H1 (cell line): ENCODE data around the gene COL5A2. TPM values are rescaled to one million over a fixed set of nuclear protein-coding genes. Genes with fewer than 3 reads are reported as not detected.

Experiments used
- CTCF ChIA-PET: fragments of 300-600 bp; sonication (Branson Sonifier 250); formaldehyde crosslinking; loops from one replicate; lab custom pipeline; 2021; ENCODE audit not compliant: partially characterized antibody; lab: Charles Lee
- POLR2A ChIA-PET: fragments of 300-600 bp; sonication (Branson Sonifier 250); formaldehyde crosslinking; loops from one replicate; lab custom pipeline; 2021; ENCODE audit warnings: inconsistent platforms; ENCODE audit not compliant: partially characterized antibody; lab: Charles Lee
- DNase-seq, 2 experiments: peaks; one replicate each; pipeline versions ENCODE4 v3.0.0 to v3.0.0-alpha.2; 2010 to 2022; ENCODE audit warnings: low spot score in 2 of 2, low read depth in 1 of 2, mixed read lengths in 1 of 2
- FAIRE-seq: peaks from 2 replicates; lab custom pipeline; 2011; peaks lifted over from hg19 to GRCh38; lab: Jason Lieb, UNC
- H2AFZ ChIP-seq: 2 replicates; pipeline ENCODE4 v1.8.1; 2012; ENCODE audit warnings: low read length, inconsistent platforms
- H2AK5ac ChIP-seq: 2 replicates; pipeline ENCODE4 v1.6.1; 2013; ENCODE audit warnings: low read depth, low read length
- H2BK120ac ChIP-seq: replicated peaks from 2 replicates; pipeline ENCODE3; 2013; ENCODE audit warnings: low read depth, low read length, inconsistent platforms
- H2BK12ac ChIP-seq: 2 replicates; pipeline ENCODE4 v1.6.1; 2013; ENCODE audit warnings: low read depth, low read length
- H2BK15ac ChIP-seq: 2 replicates; pipeline ENCODE4 v1.6.1; 2013; ENCODE audit warnings: low read length
- H2BK20ac ChIP-seq: 2 replicates; pipeline ENCODE4 v1.6.1; 2013; ENCODE audit warnings: low read length
- H2BK5ac ChIP-seq: 2 replicates; pipeline ENCODE4 v1.6.1; 2013; ENCODE audit warnings: low read depth, low read length
- H3K14ac ChIP-seq: 2 replicates; pipeline ENCODE4 v1.6.1; 2013; ENCODE audit warnings: inconsistent platforms; ENCODE audit not compliant: insufficient read length
- H3K18ac ChIP-seq: 2 replicates; pipeline ENCODE4 v1.6.1; 2013; ENCODE audit warnings: low read length; ENCODE audit errors: extremely low read depth
- H3K23ac ChIP-seq: 2 replicates; pipeline ENCODE4 v1.6.1; 2013; ENCODE audit warnings: inconsistent platforms; ENCODE audit not compliant: insufficient read length
- H3K23me2 ChIP-seq: 2 replicates; pipeline ENCODE4 v1.6.1; 2013; ENCODE audit warnings: low read depth, low read length
- H3K27ac ChIP-seq: 2 replicates; pipeline ENCODE4 v1.6.1; 2011; ENCODE audit warnings: low read depth, low read length, inconsistent platforms
- H3K27me3 ChIP-seq, 4 experiments: replicated peaks in 1 of 4; 1 replicate in 1 of 4; 2 replicates in 3 of 4; pipeline versions ENCODE4 v1.6.1 to v1.8.1; 2011 to 2013; ENCODE audit warnings: low read length in 3 of 4, mild to moderate bottlenecking in 3 of 4, inconsistent platforms in 2 of 4, mixed read lengths in 2 of 4, moderate library complexity in 1 of 4; ENCODE audit not compliant: control insufficient read depth in 3 of 4, insufficient read depth in 3 of 4; ENCODE audit errors: extremely low read depth in 1 of 4
- H3K36me3 ChIP-seq, 4 experiments: 2 replicates each; pipeline versions ENCODE4 v1.6.1 to v1.8.1; 2011 to 2013; ENCODE audit warnings: mild to moderate bottlenecking in 4 of 4, low read length in 3 of 4, moderate library complexity in 2 of 4, control low read depth in 1 of 4, inconsistent platforms in 1 of 4; ENCODE audit not compliant: insufficient read depth in 4 of 4, control insufficient read depth in 2 of 4
- H3K4ac ChIP-seq: replicated peaks from 2 replicates; pipeline ENCODE3; 2013; ENCODE audit warnings: low read length, low read depth, mixed read lengths, inconsistent platforms; ENCODE audit not compliant: insufficient read length
- H3K4me1 ChIP-seq, 4 experiments: replicated peaks in 1 of 4; 1 replicate in 1 of 4; 2 replicates in 3 of 4; pipeline versions ENCODE4 v1.6.1 to v1.8.1; 2011 to 2013; ENCODE audit warnings: low read length in 3 of 4, inconsistent platforms in 2 of 4, mixed read lengths in 1 of 4; ENCODE audit not compliant: insufficient read depth in 4 of 4, control insufficient read depth in 3 of 4
- H3K4me2 ChIP-seq, 2 experiments: 2 replicates each; pipeline versions ENCODE4 v1.6.1 to v1.8.1; 2011 to 2013; ENCODE audit warnings: low read depth in 2 of 2, low read length in 2 of 2, control low read depth in 1 of 2, inconsistent platforms in 1 of 2, mild to moderate bottlenecking in 1 of 2; ENCODE audit not compliant: insufficient read depth in 1 of 2
- H3K4me3 ChIP-seq, 4 experiments: fragments of 200-600, 300-600 bp in 1 of 4; sonication (generic), shearing (Covaris generic), sonication (Bioruptor Twin) in 1 of 4; 2 replicates each; pipeline versions ENCODE4 v1.5.1 to v1.8.1; 2011 to 2016; ENCODE audit warnings: low read length in 4 of 4, low read depth in 3 of 4, control low read depth in 2 of 4, inconsistent platforms in 2 of 4, mild to moderate bottlenecking in 2 of 4, mixed read lengths in 1 of 4, moderate library complexity in 1 of 4; ENCODE audit not compliant: insufficient read depth in 2 of 4; ENCODE audit errors: extremely low read depth in 1 of 4
- H3K56ac ChIP-seq: replicated peaks from 2 replicates; pipeline ENCODE3; 2013; ENCODE audit warnings: low read depth, mild to moderate bottlenecking, mixed read lengths, low read length, inconsistent platforms; ENCODE audit not compliant: insufficient read length
- H3K79me1 ChIP-seq: 2 replicates; pipeline ENCODE4 v1.6.1; 2013; ENCODE audit warnings: low read depth, low read length, control low read depth
- H3K79me2 ChIP-seq, 2 experiments: 2 replicates each; pipeline versions ENCODE4 v1.6.1 to v1.8.1; 2012 to 2013; ENCODE audit warnings: low read length in 2 of 2, mild to moderate bottlenecking in 2 of 2, inconsistent platforms in 1 of 2; ENCODE audit not compliant: insufficient read depth in 2 of 2, control insufficient read depth in 1 of 2
- H3K9ac ChIP-seq, 4 experiments: replicated peaks in 1 of 4; 1 replicate in 1 of 4; 2 replicates in 3 of 4; pipeline versions ENCODE4 v1.6.1 to v1.8.1; 2011 to 2013; ENCODE audit warnings: low read depth in 3 of 4, low read length in 3 of 4, control low read depth in 2 of 4, mild to moderate bottlenecking in 2 of 4, moderate library complexity in 2 of 4, inconsistent platforms in 1 of 4; ENCODE audit errors: extremely low read depth in 1 of 4
- H3K9me3 ChIP-seq, 2 experiments: 2 replicates each; pipeline versions ENCODE4 v1.6.1 to v1.8.1; 2012 to 2013; ENCODE audit warnings: mild to moderate bottlenecking in 2 of 2, moderate library complexity in 2 of 2, control low read depth in 1 of 2, inconsistent platforms in 1 of 2, low read depth in 1 of 2, low read length in 1 of 2, mixed read lengths in 1 of 2; ENCODE audit not compliant: insufficient read depth in 2 of 2
- H4K20me1 ChIP-seq, 2 experiments: replicated peaks in 1 of 2; 2 replicates each; pipeline versions ENCODE3 to v1.8.1; 2011 to 2013; ENCODE audit warnings: inconsistent platforms in 2 of 2, low read length in 2 of 2, mild to moderate bottlenecking in 1 of 2; ENCODE audit not compliant: insufficient read depth in 2 of 2, control insufficient read depth in 1 of 2
- H4K5ac ChIP-seq: 2 replicates; pipeline ENCODE4 v1.6.1; 2013; ENCODE audit warnings: low read length, low read depth, mixed read lengths, inconsistent platforms; ENCODE audit not compliant: insufficient read length
- H4K8ac ChIP-seq: 2 replicates; pipeline ENCODE4 v1.8.0; 2013; ENCODE audit warnings: mild to moderate bottlenecking, moderate library complexity, low read length, inconsistent platforms; ENCODE audit not compliant: insufficient read depth; ENCODE audit errors: extremely low read depth
- H4K91ac ChIP-seq: replicated peaks from 2 replicates; pipeline ENCODE3; 2013; ENCODE audit warnings: low read length, mixed read lengths, inconsistent platforms; ENCODE audit not compliant: insufficient read length
- CHD2 ChIP-seq: IDR thresholded peaks from 2 replicates; pipeline ENCODE4 v1.6.1; 2012; ENCODE audit warnings: low read length, improper control_type of control experiment
- EGR1 ChIP-seq: IDR thresholded peaks from 2 replicates; pipeline ENCODE4 v1.6.1; 2011; ENCODE audit warnings: low read depth, low read length, borderline replicate concordance
- GABPA ChIP-seq: IDR thresholded peaks from 2 replicates; pipeline ENCODE4 v1.6.1; 2011; ENCODE audit warnings: mild to moderate bottlenecking, low read length, moderate library complexity, borderline replicate concordance; ENCODE audit not compliant: insufficient read depth
- GTF2F1 ChIP-seq: IDR thresholded peaks from 2 replicates; pipeline ENCODE4 v1.6.1; 2012; ENCODE audit warnings: low read depth, low read length, improper control_type of control experiment, borderline replicate concordance
- HDAC6 ChIP-seq: IDR thresholded peaks from one replicate; pipeline ENCODE4 v1.7.1; 2012; ENCODE audit warnings: low read depth, mild to moderate bottlenecking, inconsistent platforms, low read length, moderate library complexity
- JUND ChIP-seq: IDR thresholded peaks from 2 replicates; pipeline ENCODE4 v1.6.1; 2011; ENCODE audit warnings: mild to moderate bottlenecking, improper control_type of control experiment, low read length
- MAFK ChIP-seq: IDR thresholded peaks from 2 replicates; pipeline ENCODE4 v1.6.1; 2012; ENCODE audit warnings: low read depth, mild to moderate bottlenecking, improper control_type of control experiment, low read length
- POU5F1 ChIP-seq: IDR thresholded peaks from 2 replicates; pipeline ENCODE4 v1.6.1; 2011; ENCODE audit warnings: low read depth, mild to moderate bottlenecking, low read length, moderate library complexity
- SIRT6 ChIP-seq: IDR thresholded peaks from one replicate; pipeline ENCODE4 v1.7.1; 2012; ENCODE audit warnings: low read length, inconsistent platforms
- SIX5 ChIP-seq: IDR thresholded peaks from 2 replicates; pipeline ENCODE4 v1.6.1; 2011; ENCODE audit warnings: mild to moderate bottlenecking, low read depth, low read length
- SUZ12 ChIP-seq: fragments of 200-600 bp; sonication (generic); IDR thresholded peaks from 2 replicates; pipeline ENCODE4 v1.6.1; 2012; ENCODE audit warnings: mild to moderate bottlenecking, inconsistent platforms, low read length, moderate library complexity, mixed read lengths
- TCF12 ChIP-seq: IDR thresholded peaks from 2 replicates; pipeline ENCODE4 v1.6.1; 2011; ENCODE audit warnings: low read depth, mild to moderate bottlenecking, low read length
- YY1 ChIP-seq: IDR thresholded peaks from 2 replicates; pipeline ENCODE4 v1.6.1; 2011; ENCODE audit warnings: low read depth, mild to moderate bottlenecking, low read length
- WGBS, 2 experiments: shearing (Covaris generic) in 1 of 2; methylation state at CpG; one replicate each; pipeline versions ENCODE4 v1.1.6 to v1.1.7; 2013 to 2015; ENCODE audit warnings: low lambda C conversion rate in 2 of 2, mixed read lengths in 2 of 2, inconsistent platforms in 1 of 2, low coverage in 1 of 2, missing lambda C conversion rate in 1 of 2; ENCODE audit not compliant: insufficient replicate concordance in 2 of 2, insufficient coverage in 1 of 2, insufficient read length in 1 of 2; ENCODE audit errors: extremely low coverage in 1 of 2, missing lambda C conversion rate in 1 of 2; 5-methylcytosine and 5-hydroxymethylcytosine counted together
- polyA plus RNA-seq, 7 experiments: library from polyadenylated mRNA; depleted of rRNA in 3 of 7; stranded (reverse) in 5 of 7; unstranded in 2 of 7; fragments of >200 nt in 5 of 7; fragments of 200-250 nt in 2 of 7; gene quantifications; 1 replicate in 5 of 7; 2 replicates in 1 of 7; 4 replicates in 1 of 7; pipeline versions ENCODE4 v1.2.1 to v1.2.3, GENCODE V29; 2011 to 2013; ENCODE audit warnings: missing spikeins in 2 of 7, mixed read lengths in 2 of 7
- total RNA-seq: library from RNA; stranded (reverse); fragmentation: NEBNext Ultra II Directional; extraction: Animal tissue kit (Norgen Biotek cat#: 25700); gene quantifications from 2 replicates; pipeline ENCODE4 v1.2.1, GENCODE V29; 2021
- TF ChIP-seq, protein P1 (sequence below): IDR thresholded peaks from 2 replicates; pipeline ENCODE4 v1.6.1; 2011; ENCODE audit warnings: low read depth, mild to moderate bottlenecking, low read length; ENCODE audit not compliant: insufficient read depth

The COL5A2 gene
- total and polyA plus RNA-seq, 2 of the 8 experiments (the other 6 are each of a cell fraction or from before 2014, with no cell fraction given): 4.7 to 24.2 TPM

DNA sequence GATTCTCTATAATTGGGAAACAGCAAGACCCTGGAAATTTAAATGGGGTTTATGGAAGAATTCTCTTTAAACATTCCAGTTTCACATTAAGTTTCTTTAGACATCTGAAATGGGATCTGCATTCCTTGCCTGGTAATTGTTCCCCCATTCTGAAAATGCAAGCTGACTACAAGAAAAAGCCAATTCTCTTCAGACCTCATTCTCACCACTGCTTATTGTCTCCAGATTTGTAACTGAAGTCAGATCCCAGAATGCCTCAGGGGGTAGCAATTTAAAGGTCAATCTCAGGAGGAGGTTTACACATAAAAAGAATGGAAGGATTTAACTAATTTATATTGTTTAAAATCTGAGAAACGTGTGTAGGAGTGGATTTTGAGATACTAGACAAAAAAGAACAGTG is 164.2 kb downstream of the COL5A2 start:
- H2BK120ac ChIP-seq: no peak overlapping the region
- TF ChIP-seq GABPA (no peak), SIX5 (no peak), GTF2F1 (no peak), YY1 (no peak), POU5F1 (no peak), JUND (no peak), EGR1 (no peak), MAFK (no peak), SUZ12 (no peak), HDAC6 (no peak), CHD2 (no peak), SIRT6 (no peak), TCF12 (no peak)
- TF ChIP-seq, protein P1, sequence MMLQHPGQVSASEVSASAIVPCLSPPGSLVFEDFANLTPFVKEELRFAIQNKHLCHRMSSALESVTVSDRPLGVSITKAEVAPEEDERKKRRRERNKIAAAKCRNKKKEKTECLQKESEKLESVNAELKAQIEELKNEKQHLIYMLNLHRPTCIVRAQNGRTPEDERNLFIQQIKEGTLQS: no peak
- no peak overlapping the region for H4K5ac ChIP-seq
- no peak overlapping the region for H2BK20ac ChIP-seq
- 52% methylated on average over 1 of the region's 1 CpG; no CpG with 5 or more reads in 1 of the 2 experiments for WGBS, 2 experiments
- no peak overlapping the region for H2BK5ac ChIP-seq
- H3K9ac ChIP-seq: no peak overlapping the region
- CTCF ChIA-PET: interaction anchor here (1.2 kb wide), 1 partner anchor 10 kb away, joined by 4 read pairs; no protein-coding TSS in a partner anchor
- no peak overlapping the region for H3K14ac ChIP-seq
- H2BK12ac ChIP-seq: no peak overlapping the region
- no peak overlapping the region for H2AK5ac ChIP-seq
- no peaks in the 10 kb centered on the region for H3K79me2 ChIP-seq
- no peaks in the 10 kb centered on the region for H3K9me3 ChIP-seq
- peaks cover 0 to 7% (median 0%) of the 10 kb centered on the region in 4 experiments; a peak in 2 of 7 replicates for H3K4me1 ChIP-seq
- no peak overlapping the region for H3K4me3 ChIP-seq
- no peak overlapping the region for H3K23ac ChIP-seq
- H3K23me2 ChIP-seq: no peaks in the 10 kb centered on the region
- POLR2A ChIA-PET: no interaction called here
- no peak overlapping the region for H3K18ac ChIP-seq
- no peak overlapping the region for H4K91ac ChIP-seq
- no peaks in the 10 kb centered on the region for H3K27me3 ChIP-seq
- H3K4ac ChIP-seq: no peak overlapping the region
- no peaks in the 10 kb centered on the region for H3K79me1 ChIP-seq
- no peak overlapping the region for H2AFZ ChIP-seq
- no peak overlapping the region for H3K4me2 ChIP-seq
- no peak overlapping the region for H2BK15ac ChIP-seq
- no peak overlapping the region for H3K27ac ChIP-seq
- H4K20me1 ChIP-seq: no peaks in the 10 kb centered on the region
- no peak overlapping the region for H4K8ac ChIP-seq
- no peak overlapping the region for H3K56ac ChIP-seq
- no peaks in the 10 kb centered on the region for H3K36me3 ChIP-seq
- no peak for FAIRE-seq
- DNase-seq: no peak
